ENCODE measurements around the gene PPFIA1. TPM values are rescaled to one million over a fixed set of nuclear protein-coding genes. Genes with fewer than 3 reads are reported as not detected.

PPFIA1 gene
- total RNA-seq, 1 experiment from 2014 or later, result 75.1 TPM

- H3K9me3 Mint-ChIP-seq, result peaks cover 5% of the 10 kb centered on the region
- no peaks in the 10 kb centered on the region for H3K4me1 Mint-ChIP-seq
- TF ChIP-seq, protein P1, sequence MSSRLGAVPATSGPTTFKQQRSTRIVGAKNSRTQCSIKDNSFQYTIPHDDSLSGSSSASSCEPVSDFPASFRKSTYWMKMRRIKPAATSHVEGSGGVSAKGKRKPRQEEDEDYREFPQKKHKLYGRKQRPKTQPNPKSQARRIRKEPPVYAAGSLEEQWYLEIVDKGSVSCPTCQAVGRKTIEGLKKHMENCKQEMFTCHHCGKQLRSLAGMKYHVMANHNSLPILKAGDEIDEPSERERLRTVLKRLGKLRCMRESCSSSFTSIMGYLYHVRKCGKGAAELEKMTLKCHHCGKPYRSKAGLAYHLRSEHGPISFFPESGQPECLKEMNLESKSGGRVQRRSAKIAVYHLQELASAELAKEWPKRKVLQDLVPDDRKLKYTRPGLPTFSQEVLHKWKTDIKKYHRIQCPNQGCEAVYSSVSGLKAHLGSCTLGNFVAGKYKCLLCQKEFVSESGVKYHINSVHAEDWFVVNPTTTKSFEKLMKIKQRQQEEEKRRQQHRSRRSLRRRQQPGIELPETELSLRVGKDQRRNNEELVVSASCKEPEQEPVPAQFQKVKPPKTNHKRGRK (CRISPR knock-in tag; IDR thresholded peaks at IDR 0.05; ENCODE audit: borderline replicate concordance), result no peak
- TF ChIP-seq TEAD1 (CRISPR knock-in tag; IDR thresholded peaks at IDR 0.05) (no peak), ATF2 (CRISPR knock-in tag; IDR thresholded peaks at IDR 0.05; ENCODE audit: borderline replicate concordance, low read depth) (no peak), ZNF281 (CRISPR knock-in tag; IDR thresholded peaks at IDR 0.05) (no peak)
- H3K27ac Mint-ChIP-seq, result no peak overlapping the region
- DNase-seq (ENCODE audit: low spot score) (no peak), ATAC-seq (no peak)
- ChIA-PET POLR2A (no interaction called here), CTCF (no interaction called here)
- H3K36me3 Mint-ChIP-seq, result peaks cover 58% of the 10 kb centered on the region
- H3K4me3 Mint-ChIP-seq, result no peak overlapping the region
- H3K27me3 Mint-ChIP-seq (ENCODE audit: low read depth), result no peaks in the 10 kb centered on the region
Measured at GRCh38 chr11:70372076-70372475, 101.6 kb downstream of the PPFIA1 start.

- Mint-ChIP-seq H3K36me3 (peaks cover 62% of the 10 kb centered on the region), H3K27ac (no peak overlapping the region), H3K4me1 (peaks cover 5% of the 10 kb centered on the region), H3K9me3 (no peaks in the 10 kb centered on the region), H3K4me3 (no peak overlapping the region), H3K27me3 (ENCODE audit: low read depth) (no peaks in the 10 kb centered on the region)
- POLR2A ChIA-PET, result no interaction called here
- TF ChIP-seq FOXP4 (CRISPR knock-in tag; IDR thresholded peaks at IDR 0.05) (no peak), ZNF416 (CRISPR knock-in tag; IDR thresholded peaks at IDR 0.05) (no peak), TEAD1 (CRISPR knock-in tag; IDR thresholded peaks at IDR 0.05) (no peak), EMX1 (CRISPR knock-in tag; IDR thresholded peaks at IDR 0.05) (no peak), NR1H2 (CRISPR knock-in tag; IDR thresholded peaks at IDR 0.05) (no peak), ZNF671 (CRISPR knock-in tag; IDR thresholded peaks at IDR 0.05) (no peak)
- TF ChIP-seq, protein P2, sequence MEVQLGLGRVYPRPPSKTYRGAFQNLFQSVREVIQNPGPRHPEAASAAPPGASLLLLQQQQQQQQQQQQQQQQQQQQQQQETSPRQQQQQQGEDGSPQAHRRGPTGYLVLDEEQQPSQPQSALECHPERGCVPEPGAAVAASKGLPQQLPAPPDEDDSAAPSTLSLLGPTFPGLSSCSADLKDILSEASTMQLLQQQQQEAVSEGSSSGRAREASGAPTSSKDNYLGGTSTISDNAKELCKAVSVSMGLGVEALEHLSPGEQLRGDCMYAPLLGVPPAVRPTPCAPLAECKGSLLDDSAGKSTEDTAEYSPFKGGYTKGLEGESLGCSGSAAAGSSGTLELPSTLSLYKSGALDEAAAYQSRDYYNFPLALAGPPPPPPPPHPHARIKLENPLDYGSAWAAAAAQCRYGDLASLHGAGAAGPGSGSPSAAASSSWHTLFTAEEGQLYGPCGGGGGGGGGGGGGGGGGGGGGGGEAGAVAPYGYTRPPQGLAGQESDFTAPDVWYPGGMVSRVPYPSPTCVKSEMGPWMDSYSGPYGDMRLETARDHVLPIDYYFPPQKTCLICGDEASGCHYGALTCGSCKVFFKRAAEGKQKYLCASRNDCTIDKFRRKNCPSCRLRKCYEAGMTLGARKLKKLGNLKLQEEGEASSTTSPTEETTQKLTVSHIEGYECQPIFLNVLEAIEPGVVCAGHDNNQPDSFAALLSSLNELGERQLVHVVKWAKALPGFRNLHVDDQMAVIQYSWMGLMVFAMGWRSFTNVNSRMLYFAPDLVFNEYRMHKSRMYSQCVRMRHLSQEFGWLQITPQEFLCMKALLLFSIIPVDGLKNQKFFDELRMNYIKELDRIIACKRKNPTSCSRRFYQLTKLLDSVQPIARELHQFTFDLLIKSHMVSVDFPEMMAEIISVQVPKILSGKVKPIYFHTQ (CRISPR knock-in tag; IDR thresholded peaks at IDR 0.05), result no peak
- TF ChIP-seq, protein P3, sequence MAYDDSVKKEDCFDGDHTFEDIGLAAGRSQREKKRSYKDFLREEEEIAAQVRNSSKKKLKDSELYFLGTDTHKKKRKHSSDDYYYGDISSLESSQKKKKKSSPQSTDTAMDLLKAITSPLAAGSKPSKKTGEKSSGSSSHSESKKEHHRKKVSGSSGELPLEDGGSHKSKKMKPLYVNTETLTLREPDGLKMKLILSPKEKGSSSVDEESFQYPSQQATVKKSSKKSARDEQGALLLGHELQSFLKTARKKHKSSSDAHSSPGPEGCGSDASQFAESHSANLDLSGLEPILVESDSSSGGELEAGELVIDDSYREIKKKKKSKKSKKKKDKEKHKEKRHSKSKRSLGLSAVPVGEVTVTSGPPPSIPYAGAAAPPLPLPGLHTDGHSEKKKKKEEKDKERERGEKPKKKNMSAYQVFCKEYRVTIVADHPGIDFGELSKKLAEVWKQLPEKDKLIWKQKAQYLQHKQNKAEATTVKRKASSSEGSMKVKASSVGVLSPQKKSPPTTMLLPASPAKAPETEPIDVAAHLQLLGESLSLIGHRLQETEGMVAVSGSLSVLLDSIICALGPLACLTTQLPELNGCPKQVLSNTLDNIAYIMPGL (CRISPR knock-in tag; IDR thresholded peaks at IDR 0.05), result no peak
- no peak for ATAC-seq
- CTCF ChIA-PET, result no interaction called here
- DNase-seq (ENCODE audit: low spot score), result no peak
Measured at GRCh38 chr11:70376621-70377020, 106.1 kb downstream of the PPFIA1 start.

Data from WTC11 (cell line).